ENCODE results near the gene LYL1.

GRCh38 chr19:13079542-13079986 lies 23.1 kb downstream of the LYL1 start:
- TF ChIP-seq EZH2 (IDR thresholded peaks at IDR 0.05): no peak
- TF ChIP-seq POLR2AphosphoS5 (IDR thresholded peaks at IDR 0.05; ENCODE audit: borderline replicate concordance, low read depth, low read length): no peak

All from SK-N-MC (cell line).